GM19463 (cell line): Measurements from ENCODE around the gene SLC43A2.
"Not testable (repeated sequence)": the region's sequence is repeated elsewhere in the genome, so short reads cannot be mapped to it uniquely, and the experiment has no call there.

Source experiments
- ATAC-seq: cut with Tn5 transposase; IDR thresholded peaks from one replicate; pipeline ENCODE4 v1.9.1; 2021; ENCODE audit warnings: mild to moderate bottlenecking, moderate library complexity; ENCODE audit not compliant: unreplicated experiment

Gene SLC43A2

DNA sequence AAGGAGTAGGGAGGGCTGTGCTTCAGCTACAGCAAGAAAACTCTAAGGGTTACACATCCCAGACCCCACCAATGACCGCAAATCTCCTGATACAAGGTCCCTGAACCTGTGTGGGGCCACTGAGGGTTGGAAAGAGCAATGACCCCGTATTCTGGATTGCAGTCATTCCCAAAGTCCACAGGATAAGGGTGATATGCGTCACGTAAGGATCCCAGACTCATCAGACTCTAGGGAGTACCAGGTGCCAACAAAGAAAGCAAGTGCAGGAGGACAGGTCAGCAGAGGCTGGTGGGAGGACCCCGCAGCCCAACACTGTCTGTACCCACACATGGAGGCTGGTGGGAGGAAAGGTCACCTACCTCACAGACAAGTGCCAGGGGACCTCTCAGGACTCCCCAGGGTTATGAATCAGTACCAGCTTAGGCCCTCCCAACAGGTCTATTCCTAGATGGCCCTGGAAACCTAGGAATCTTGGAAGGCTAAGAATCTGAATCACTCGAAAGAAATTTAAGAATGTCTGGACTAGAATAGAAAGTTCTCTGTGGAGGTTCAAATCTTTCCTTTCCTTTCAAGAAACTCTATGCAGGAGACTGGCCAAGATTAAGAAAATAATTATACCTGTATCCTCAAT is 82.2 kb downstream of the SLC43A2 start:
- no peak for ATAC-seq

DNA sequence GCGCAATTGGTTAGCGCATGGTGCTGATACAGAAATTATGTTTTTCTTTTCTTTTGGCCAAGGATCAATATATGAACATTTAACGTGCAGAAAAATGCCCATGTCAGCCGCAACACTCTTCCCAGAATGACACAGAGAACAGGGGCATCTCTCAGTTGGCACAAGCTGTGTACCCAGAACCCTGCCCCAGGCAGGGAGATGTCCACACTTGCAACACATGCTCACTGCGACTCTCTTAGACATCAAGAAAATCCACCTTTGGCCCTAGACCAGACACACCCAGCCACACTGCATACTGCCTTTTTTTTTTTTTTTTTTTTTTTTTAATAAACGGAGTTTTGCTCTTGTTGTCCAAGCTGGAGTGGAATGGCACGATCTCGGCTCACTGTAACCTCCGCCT is 83.0 kb downstream of the SLC43A2 start:
- ATAC-seq = no peak

DNA sequence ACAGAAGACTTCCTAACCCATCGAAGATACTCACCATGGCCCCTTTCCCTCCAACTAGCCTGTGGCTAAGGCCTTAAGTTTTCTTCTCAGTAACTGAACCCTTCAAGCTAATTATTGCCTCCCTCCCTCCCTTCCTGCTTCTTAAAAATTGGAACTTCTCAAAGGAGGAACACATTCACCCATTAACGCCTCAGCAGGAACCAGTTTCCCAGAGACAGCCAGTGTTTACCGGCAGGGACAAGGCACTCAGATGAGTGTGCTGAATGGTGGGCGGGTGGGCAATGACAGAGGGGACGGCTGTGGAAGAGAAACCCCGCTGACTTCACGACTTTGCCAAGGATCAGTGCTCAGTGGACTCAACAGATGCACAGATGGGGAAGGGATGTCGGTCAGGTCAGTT is 86.3 kb downstream of the SLC43A2 start:
- no peak for ATAC-seq

DNA sequence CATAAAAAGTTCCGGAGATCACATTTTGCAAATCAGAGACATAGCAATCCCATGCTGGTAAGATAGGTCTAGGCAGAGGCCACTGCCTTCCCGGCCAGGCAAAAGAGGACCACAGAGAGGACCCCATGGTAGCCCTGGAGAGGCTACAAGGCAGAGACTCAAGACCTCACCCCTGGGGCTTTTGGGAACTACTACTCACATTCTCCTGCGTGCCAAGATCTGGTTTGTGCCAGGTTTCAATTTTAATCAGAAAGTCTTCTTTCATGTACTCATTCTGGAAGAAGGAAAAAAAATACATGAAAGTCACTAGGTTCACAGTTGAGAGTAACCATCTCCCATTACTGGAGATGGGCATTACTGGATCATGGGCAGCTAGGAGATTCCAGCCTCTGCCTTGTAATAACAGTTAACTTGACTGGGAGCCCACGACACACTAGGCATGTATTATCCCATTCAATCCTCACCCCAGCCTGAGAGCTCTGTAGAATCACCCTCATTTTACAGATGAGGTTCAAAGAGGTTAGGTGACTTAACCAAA is 87.2 kb downstream of the SLC43A2 start:
- ATAC-seq = no peak

- ATAC-seq = no peak
These were observed 88.8 kb downstream of the SLC43A2 start for GRCh38 chr17:1539811-1540210.

GRCh38 chr17:1535737-1536136 is 92.9 kb downstream of the SLC43A2 start:
- ATAC-seq = no peak

DNA sequence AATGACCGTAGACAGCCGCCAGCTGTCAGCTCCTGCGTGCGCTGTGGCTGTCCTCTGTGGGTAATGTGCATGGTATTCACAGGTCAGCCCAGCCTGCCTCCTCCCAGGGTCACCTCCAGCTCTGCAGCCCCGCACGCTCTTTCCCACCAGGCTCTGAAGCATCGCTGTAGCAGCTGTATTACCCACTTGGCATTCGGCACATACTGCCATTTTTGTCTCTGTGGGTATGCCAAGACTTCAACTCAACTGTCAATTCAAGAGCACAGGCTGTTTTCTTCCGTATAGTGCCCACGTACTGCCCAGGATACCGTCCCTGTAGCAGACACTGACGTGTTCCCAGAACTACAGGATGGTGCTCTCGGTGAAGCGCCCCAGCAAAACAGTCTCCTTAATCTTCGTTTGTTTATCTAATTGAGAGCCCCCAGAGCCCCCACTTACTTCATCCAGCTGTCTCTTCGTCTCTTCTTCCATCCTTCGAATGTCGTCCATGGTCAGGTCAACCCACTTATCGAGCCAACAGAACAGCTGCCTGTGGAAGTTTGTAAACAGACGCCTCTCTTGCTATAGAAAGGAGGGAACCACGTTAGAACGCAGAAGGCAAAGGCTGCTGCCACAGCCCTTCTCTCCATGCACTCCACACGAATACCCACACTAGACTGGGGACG is 94.8 kb downstream of the SLC43A2 start:
- ATAC-seq = no peak

DNA sequence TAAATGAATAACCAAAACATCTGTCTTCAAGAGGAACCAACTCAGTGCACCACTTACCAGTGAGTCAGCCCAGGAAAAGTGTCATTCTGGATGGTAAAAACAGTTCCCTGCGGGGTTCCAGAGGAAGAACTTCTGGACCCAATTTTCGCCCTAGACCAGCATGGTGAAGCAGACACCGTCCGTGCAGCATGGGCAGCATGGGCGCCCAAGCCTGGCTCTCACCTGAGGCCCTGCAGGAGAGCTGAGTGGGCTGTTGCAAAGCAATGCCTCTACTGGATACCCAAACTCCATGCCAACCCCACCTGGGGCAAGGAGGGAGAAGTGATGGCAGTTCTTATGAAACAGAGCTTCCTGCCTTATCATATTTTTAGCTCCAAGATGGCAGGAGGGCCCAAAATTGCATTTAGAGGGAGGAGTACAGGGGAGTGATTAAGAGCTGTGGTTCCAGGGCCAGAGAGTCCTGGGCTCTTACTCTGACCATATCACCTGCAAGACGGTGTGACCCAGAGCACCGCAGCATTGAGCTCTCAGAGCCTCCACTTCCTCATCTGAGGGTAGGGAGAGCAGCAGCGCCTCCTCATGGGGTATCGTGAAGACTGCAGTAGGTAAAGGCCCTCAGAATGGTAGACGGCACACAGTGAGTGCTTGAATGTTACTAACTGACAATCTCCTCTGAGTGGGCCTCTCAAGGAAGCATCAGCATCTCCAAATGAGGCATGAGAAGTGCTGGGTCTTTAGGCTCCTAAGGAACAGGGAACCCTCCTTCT is 95.6 kb downstream of the SLC43A2 start:
- no peak for ATAC-seq

DNA sequence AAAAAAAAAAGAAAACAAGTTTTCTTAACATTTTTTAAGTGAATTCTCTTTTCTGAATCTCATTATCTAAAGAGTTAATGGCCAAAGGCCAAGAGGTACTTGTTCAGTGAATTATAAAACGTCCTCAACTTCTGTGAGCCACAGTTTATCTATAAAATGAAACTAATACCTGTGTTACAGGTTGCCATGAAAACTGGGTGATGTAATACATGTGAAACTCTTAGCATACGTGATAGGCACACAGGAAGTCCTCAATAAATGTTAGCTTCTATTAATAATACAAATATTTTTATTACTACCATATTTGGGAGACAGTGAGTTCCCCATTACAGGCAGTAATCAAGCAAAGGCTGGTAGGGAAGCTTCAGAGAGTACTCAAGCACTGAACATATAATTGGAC is 98.8 kb downstream of the SLC43A2 start:
- no peak for ATAC-seq

GRCh38 chr17:1526876-1527275 is 101.8 kb downstream of the SLC43A2 start:
- not testable (repeated sequence) for ATAC-seq

GRCh38 chr17:1522626-1523025 is 106.0 kb downstream of the SLC43A2 start:
- ATAC-seq = no peak

DNA sequence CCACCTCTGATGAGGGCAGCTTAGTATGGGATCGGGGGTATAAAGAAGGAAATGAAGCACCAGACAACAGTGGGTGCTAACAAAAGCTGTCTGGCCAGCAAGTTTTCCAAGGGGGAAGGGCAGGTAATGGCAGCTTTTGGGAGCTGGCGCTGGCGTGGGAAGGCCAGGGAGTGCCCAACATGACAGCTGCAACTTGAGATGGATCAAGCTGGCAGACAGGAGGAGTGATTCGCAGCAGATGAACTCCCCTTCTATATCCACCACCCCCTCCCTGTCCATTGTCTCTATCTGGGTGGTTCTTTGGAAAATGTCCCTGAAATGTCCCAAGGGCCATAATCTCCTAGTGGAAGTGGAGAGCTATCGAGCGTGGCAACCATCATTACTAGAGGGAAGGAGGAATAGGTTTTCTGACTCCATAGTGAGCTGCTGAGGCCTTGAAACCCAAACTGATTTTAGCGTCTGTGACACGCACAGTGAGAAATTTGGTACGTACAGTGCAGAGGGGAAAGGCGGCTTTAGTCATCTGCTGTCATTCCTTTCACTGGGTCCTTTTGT is 107.5 kb downstream of the SLC43A2 start:
- no peak for ATAC-seq

- ATAC-seq = no peak
These were observed 109.0 kb downstream of the SLC43A2 start for GRCh38 chr17:1519678-1520077.
